ENCODE results near the gene DNAH10. TPM values are rescaled to one million over a fixed set of nuclear protein-coding genes. Genes with fewer than 3 reads are reported as not detected.

DNAH10 gene
- total RNA-seq, 2 donors from 2014 or later: 0.09 to 0.64 TPM

GRCh38 chr12:123847876-123848275 lies 85.8 kb downstream of the DNAH10 start:
- no peaks in the 10 kb centered on the region for H3K36me3 Mint-ChIP-seq (ENCODE audit: low read depth)
- 93 to 98% methylated on average over 7 to 8 of the region's 8 CpGs for WGBS, 2 experiments (ENCODE audit: insufficient coverage in 1 of 2, insufficient read length in 1 of 2)
- no peaks in the 10 kb centered on the region for H3K9me3 Mint-ChIP-seq
- no peak overlapping the region for H3K4me3 Mint-ChIP-seq
- Histone ChIP-seq H3K27me3 (ENCODE audit: control insufficient read depth, insufficient read depth, low read length, poor library complexity, severe bottlenecking) (no peaks in the 10 kb centered on the region), H3K36me3 (ENCODE audit: control insufficient read depth, insufficient read depth, low read length) (no peaks in the 10 kb centered on the region), H3K4me1 (ENCODE audit: control insufficient read depth, insufficient read depth, low read length) (no peaks in the 10 kb centered on the region), H3K4me3 (ENCODE audit: low read length) (no peak overlapping the region), H3K9me3 (ENCODE audit: control insufficient read depth, low read length) (no peaks in the 10 kb centered on the region), H3K27ac (ENCODE audit: low read depth, low read length) (no peak overlapping the region), H3K9ac (ENCODE audit: extremely low read depth, low read length, poor library complexity, severe bottlenecking) (no peak overlapping the region)
- no peaks in the 10 kb centered on the region for H3K4me1 Mint-ChIP-seq
- H3K27me3 Mint-ChIP-seq (ENCODE audit: insufficient read depth): peaks cover 8% of the 10 kb centered on the region
- DNase-seq: peak; percentile 39
- TF ChIP-seq CTCF (conservative IDR thresholded peaks at IDR 0.05): no peak
- no peak overlapping the region for H3K27ac Mint-ChIP-seq

- H3K9me3 ChIP-seq (ENCODE audit: control insufficient read depth, low read length): no peaks in the 10 kb centered on the region
- H3K36me3 ChIP-seq (ENCODE audit: control insufficient read depth, insufficient read depth, low read length): no peaks in the 10 kb centered on the region
- peak; percentile 26 for DNase-seq
- H3K4me3 ChIP-seq (ENCODE audit: low read length): no peak overlapping the region
- Mint-ChIP-seq H3K27me3 (ENCODE audit: insufficient read depth) (peaks cover 8% of the 10 kb centered on the region), H3K9me3 (no peaks in the 10 kb centered on the region), H3K27ac (no peak overlapping the region), H3K4me3 (no peak overlapping the region), H3K36me3 (ENCODE audit: low read depth) (no peaks in the 10 kb centered on the region), H3K4me1 (no peaks in the 10 kb centered on the region)
- no peaks in the 10 kb centered on the region for H3K4me1 ChIP-seq (ENCODE audit: control insufficient read depth, insufficient read depth, low read length)
- no peak for TF ChIP-seq CTCF (conservative IDR thresholded peaks at IDR 0.05)
- no peaks in the 10 kb centered on the region for H3K27me3 ChIP-seq (ENCODE audit: control insufficient read depth, insufficient read depth, low read length, poor library complexity, severe bottlenecking)
- H3K27ac ChIP-seq (ENCODE audit: low read depth, low read length): no peak overlapping the region
- H3K9ac ChIP-seq (ENCODE audit: extremely low read depth, low read length, poor library complexity, severe bottlenecking): no peak overlapping the region
- 79 to 83% methylated on average over 2 to 3 of the region's 3 CpGs for WGBS, 2 experiments (ENCODE audit: insufficient coverage in 1 of 2, insufficient read length in 1 of 2)
Observed at GRCh38 chr12:123849517-123849916, 87.4 kb downstream of the DNAH10 start.

- H3K4me3 ChIP-seq (ENCODE audit: low read length): no peak overlapping the region
- no peaks in the 10 kb centered on the region for H3K27me3 ChIP-seq (ENCODE audit: control insufficient read depth, insufficient read depth, low read length, poor library complexity, severe bottlenecking)
- H3K9ac ChIP-seq (ENCODE audit: extremely low read depth, low read length, poor library complexity, severe bottlenecking): no peak overlapping the region
- Mint-ChIP-seq H3K4me1 (no peaks in the 10 kb centered on the region), H3K27me3 (ENCODE audit: insufficient read depth) (peaks cover 8% of the 10 kb centered on the region), H3K27ac (no peak overlapping the region), H3K9me3 (no peaks in the 10 kb centered on the region), H3K36me3 (ENCODE audit: low read depth) (no peaks in the 10 kb centered on the region), H3K4me3 (no peak overlapping the region)
- DNase-seq: peak; percentile 28
- WGBS, 2 experiments (ENCODE audit: insufficient coverage in 1 of 2, insufficient read length in 1 of 2): 94% methylated on average over 26 to 34 of the region's 34 CpGs
- no peak overlapping the region for H3K27ac ChIP-seq (ENCODE audit: low read depth, low read length)
- no peaks in the 10 kb centered on the region for H3K36me3 ChIP-seq (ENCODE audit: control insufficient read depth, insufficient read depth, low read length)
- no peaks in the 10 kb centered on the region for H3K4me1 ChIP-seq (ENCODE audit: control insufficient read depth, insufficient read depth, low read length)
- no peaks in the 10 kb centered on the region for H3K9me3 ChIP-seq (ENCODE audit: control insufficient read depth, low read length)
- no peak for TF ChIP-seq CTCF (conservative IDR thresholded peaks at IDR 0.05)
Observed at GRCh38 chr12:123850246-123851134, 88.4 kb downstream of the DNAH10 start.
